Activated CD8-positive, alpha-beta T cell treated with anti-CD3 and anti-CD28 coated beads, Interleukin-2, amount 10 ng/mL, durations not matched to agents 7 days and 5 days (primary cell): ENCODE results near the gene YOD1. TPM values are rescaled to one million over a fixed set of nuclear protein-coding genes. Genes with fewer than 3 reads are reported as not detected.

ENCODE experiments used
- ATAC-seq: fragments of 150-1000 bp; cut with Tn5 transposase; one replicate; pipeline ENCODE4 v1.10.0; 2021; ENCODE audit warnings: moderate library complexity
- CTCF ChIA-PET: fragments of 350-600 bp; sonication (Branson Sonifier 250); formaldehyde crosslinking; loops from one replicate; lab custom pipeline; 2021; ENCODE audit warnings: antibody characterized with exemption; lab: Charles Lee
- POLR2A ChIA-PET: fragments of 350-600 bp; sonication (Branson Sonifier 250); formaldehyde crosslinking; loops from one replicate; lab custom pipeline; 2021; ENCODE audit warnings: antibody characterized with exemption; lab: Charles Lee
- DNase-seq: peaks from one replicate; pipeline ENCODE4 v3.0.0-alpha.2; 2020
- H3K27ac Mint-ChIP-seq: one replicate; pipeline ENCODE4 v1.8.0; 2021; ENCODE audit warnings: mild to moderate bottlenecking, mixed read lengths
- H3K27me3 Mint-ChIP-seq: one replicate; pipeline ENCODE4 v1.8.0; 2021; ENCODE audit warnings: low read depth, mixed read lengths
- H3K36me3 Mint-ChIP-seq: one replicate; pipeline ENCODE4 v1.8.0; 2021; ENCODE audit warnings: low read depth, mixed read lengths
- H3K4me1 Mint-ChIP-seq: one replicate; pipeline ENCODE4 v1.8.0; 2021; ENCODE audit warnings: low read depth, mixed read lengths
- H3K4me3 Mint-ChIP-seq: one replicate; pipeline ENCODE4 v1.8.0; 2021; ENCODE audit warnings: mild to moderate bottlenecking, mixed read lengths
- H3K9me3 Mint-ChIP-seq: one replicate; pipeline ENCODE4 v1.8.0; 2022; ENCODE audit warnings: mixed read lengths; ENCODE audit not compliant: insufficient read depth
- total RNA-seq, 2 experiments: library from RNA; stranded (reverse); gene quantifications; one replicate each; pipeline ENCODE4 v1.2.3, GENCODE V29; 2021

The YOD1 gene
- total RNA-seq, 2 experiments from 2014 or later: 7.7 to 8.7 TPM

GRCh38 chr1:207032528-207033017 lies 18.4 kb downstream of the YOD1 start, which contains the start of gene C1orf116:
C1orf116 (minus strand) TSS chr1:207032756; CDS start chr1:207027598, 5,158 bp downstream.
- H3K27me3 Mint-ChIP-seq: peaks cover 43% of the 10 kb centered on the region
- no peak within 1 kb of the TSS for H3K4me3 Mint-ChIP-seq
- ATAC-seq (no peak), DNase-seq (no peak)
- H3K36me3 Mint-ChIP-seq: no peaks in the 10 kb centered on the region
- no peaks in the 10 kb centered on the region for H3K4me1 Mint-ChIP-seq
- ChIA-PET POLR2A (no interaction called here), CTCF (interaction anchor here (1.1 to 4.1 kb wide), 6 partner anchors 11 to 51 kb away, joined by 3 to 18 read pairs (median 8); no protein-coding TSS in a partner anchor)
- H3K9me3 Mint-ChIP-seq: no peaks in the 10 kb centered on the region
- no peak within 1 kb of the TSS for H3K27ac Mint-ChIP-seq

GRCh38 chr1:207031632-207032264 lies 19.3 kb downstream of the YOD1 start:
- CTCF ChIA-PET: interaction anchor here (1.3 to 4.1 kb wide), 6 partner anchors 18 to 52 kb away, joined by 3 to 18 read pairs (median 6); no protein-coding TSS in a partner anchor
- Mint-ChIP-seq H3K36me3 (no peaks in the 10 kb centered on the region), H3K4me1 (no peaks in the 10 kb centered on the region), H3K27me3 (peaks cover 50% of the 10 kb centered on the region), H3K27ac (no peak overlapping the region), H3K9me3 (no peaks in the 10 kb centered on the region), H3K4me3 (no peak overlapping the region)
- ATAC-seq (no peak), DNase-seq (no peak)
- POLR2A ChIA-PET: no interaction called here

DNA sequence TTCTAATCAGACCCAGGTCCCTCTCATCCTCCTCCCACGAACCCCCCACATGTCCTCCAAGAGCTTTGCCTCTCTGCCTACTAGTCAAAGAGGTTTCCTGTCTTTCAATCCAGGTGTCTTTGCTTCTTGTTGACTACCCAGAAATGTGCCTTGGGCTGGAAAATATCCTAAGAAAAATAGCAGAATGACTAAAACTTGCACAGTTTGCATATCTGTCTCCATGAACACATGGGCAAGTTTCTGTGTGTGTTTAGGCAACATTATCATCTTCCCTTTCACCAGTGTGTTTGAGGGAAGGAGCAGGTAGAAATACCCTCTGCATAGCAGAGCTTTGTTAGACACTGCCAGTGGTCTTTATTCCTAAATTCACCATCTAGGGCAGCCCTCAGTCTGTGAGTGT lies 20.0 kb downstream of the YOD1 start:
- Mint-ChIP-seq H3K27me3 (peaks cover 54% of the 10 kb centered on the region), H3K4me3 (no peak overlapping the region), H3K4me1 (no peaks in the 10 kb centered on the region), H3K9me3 (no peaks in the 10 kb centered on the region), H3K36me3 (no peaks in the 10 kb centered on the region), H3K27ac (no peak overlapping the region)
- ATAC-seq: no peak
- no peak for DNase-seq
- CTCF ChIA-PET: interaction anchor here (1.3 to 4.1 kb wide), 4 partner anchors 19 to 53 kb away, joined by 3 to 18 read pairs (median 4); no protein-coding TSS in a partner anchor
- POLR2A ChIA-PET: no interaction called here

DNA sequence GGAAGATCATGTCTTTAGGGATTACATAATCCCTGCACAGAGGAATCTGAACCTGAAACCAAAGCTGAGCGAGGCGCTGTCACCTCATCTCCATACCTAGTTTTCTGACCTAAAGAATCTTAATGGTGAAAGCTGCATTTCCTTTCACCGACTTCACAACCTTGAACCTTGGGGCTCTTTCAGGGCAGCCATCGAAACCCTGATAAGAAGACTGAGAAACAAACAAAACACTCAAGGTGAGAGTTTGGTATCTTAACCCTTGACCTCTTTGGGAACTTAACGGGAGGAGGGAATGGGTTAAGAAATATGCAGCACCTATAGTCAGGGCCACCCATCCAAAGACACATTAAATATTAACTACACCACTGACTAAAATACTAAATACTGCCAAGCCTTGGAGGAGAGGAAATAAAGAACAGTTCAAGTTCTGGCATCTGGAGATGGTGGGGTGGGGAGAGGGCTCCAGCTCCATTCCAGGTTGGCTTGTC lies 20.4 kb downstream of the YOD1 start:
- peaks cover 57% of the 10 kb centered on the region for H3K27me3 Mint-ChIP-seq
- CTCF ChIA-PET: interaction anchor here (0.6 to 4.1 kb wide), 6 partner anchors 18 to 590 kb away, joined by 3 to 18 read pairs (median 4); no protein-coding TSS in a partner anchor
- DNase-seq: no peak
- no peaks in the 10 kb centered on the region for H3K9me3 Mint-ChIP-seq
- H3K27ac Mint-ChIP-seq: no peak overlapping the region
- no peaks in the 10 kb centered on the region for H3K36me3 Mint-ChIP-seq
- H3K4me3 Mint-ChIP-seq: no peak overlapping the region
- no peak for ATAC-seq
- H3K4me1 Mint-ChIP-seq: no peaks in the 10 kb centered on the region
- POLR2A ChIA-PET: no interaction called here

DNA sequence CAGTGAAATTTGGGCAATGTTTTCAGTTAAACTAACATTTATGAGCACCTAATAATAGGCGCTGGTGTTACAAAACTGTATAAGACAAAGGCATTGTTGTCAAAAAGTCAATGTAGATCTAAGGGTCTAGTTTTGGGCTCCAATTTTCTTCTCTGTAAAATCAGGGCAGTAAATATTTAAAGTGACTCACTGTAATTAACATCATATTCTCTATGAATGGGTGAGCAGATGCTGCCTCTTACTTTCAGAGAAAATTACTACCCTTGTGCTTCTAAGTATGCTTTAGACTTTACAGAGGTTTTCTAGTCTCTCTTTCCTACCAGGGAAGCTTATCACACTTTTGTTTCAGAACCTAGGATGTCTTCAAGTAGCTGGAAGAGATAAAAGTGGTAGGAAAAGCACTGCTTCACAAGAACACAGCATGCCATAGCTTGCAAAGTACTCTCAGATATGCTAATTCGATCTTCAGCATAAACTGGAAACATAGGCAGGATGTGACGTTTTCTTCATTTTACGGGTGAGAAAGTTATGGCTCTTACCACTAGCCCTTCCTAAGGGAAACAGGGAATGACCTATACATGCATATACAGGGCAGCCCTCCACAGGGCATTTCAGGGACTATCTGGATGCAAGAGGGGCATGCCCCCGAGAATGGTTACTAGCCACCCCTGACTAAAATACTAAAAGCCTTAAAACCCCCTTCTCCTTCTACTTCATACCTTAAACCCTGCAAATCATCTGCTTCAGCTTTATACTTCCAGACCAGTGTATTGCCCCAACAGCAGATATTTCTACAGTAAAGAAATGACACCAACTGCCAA lies 21.1 kb downstream of the YOD1 start:
- peaks cover 56% of the 10 kb centered on the region for H3K27me3 Mint-ChIP-seq
- no peaks in the 10 kb centered on the region for H3K9me3 Mint-ChIP-seq
- H3K4me3 Mint-ChIP-seq: no peak overlapping the region
- DNase-seq (no peak), ATAC-seq (no peak)
- H3K36me3 Mint-ChIP-seq: no peaks in the 10 kb centered on the region
- H3K27ac Mint-ChIP-seq: no peak overlapping the region
- ChIA-PET POLR2A (no interaction called here), CTCF (interaction anchor here (0.6 to 2.0 kb wide), 6 partner anchors 18 to 590 kb away, joined by 3 to 7 read pairs (median 4); no protein-coding TSS in a partner anchor)
- no peaks in the 10 kb centered on the region for H3K4me1 Mint-ChIP-seq

DNA sequence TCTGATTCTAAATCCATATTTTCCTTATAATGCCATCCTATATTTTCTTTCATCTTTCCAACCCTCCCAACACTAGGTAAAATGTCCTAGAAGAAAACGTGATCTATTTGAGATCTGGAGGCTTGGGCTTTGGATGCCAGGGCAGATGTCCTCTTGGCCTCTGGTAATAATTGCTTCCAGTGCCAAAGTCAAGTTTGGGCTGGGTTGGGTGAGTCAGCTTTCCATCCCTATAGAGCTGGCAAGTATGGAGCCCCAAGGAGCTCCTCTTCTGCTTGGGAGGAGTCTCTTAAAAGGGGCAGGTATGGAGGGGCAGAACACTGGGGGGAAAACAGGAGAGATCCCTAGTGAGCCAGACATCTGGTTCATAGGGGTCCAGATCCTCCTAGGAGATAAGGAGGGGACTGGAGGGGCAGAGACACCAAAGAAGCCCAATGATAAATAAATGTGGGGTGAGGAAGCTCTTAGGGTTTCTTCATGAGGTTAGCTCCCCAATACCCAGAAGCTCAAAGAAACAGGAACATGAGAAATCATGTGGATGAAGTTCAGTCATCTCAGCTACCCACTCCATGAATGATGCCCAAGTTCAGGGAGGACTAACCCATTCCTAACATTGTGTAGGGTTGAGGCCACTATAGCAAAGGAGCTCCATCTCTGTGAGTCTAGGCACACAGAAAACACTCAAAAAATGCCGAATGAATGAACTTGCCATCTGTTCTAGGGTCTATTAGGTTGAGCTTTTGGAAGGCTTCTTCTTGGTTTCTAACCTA lies 21.9 kb downstream of the YOD1 start:
- Mint-ChIP-seq H3K27ac (no peak overlapping the region), H3K36me3 (no peaks in the 10 kb centered on the region), H3K4me3 (no peak overlapping the region), H3K4me1 (peaks cover 6% of the 10 kb centered on the region), H3K9me3 (no peaks in the 10 kb centered on the region), H3K27me3 (peaks cover 53% of the 10 kb centered on the region)
- DNase-seq: no peak
- ChIA-PET POLR2A (no interaction called here), CTCF (interaction anchor here (0.9 to 2.0 kb wide), 5 partner anchors 17 to 347 kb away, joined by 3 to 7 read pairs (median 4); no protein-coding TSS in a partner anchor)
- no peak for ATAC-seq

- CTCF ChIA-PET: interaction anchor here (1.7 kb wide), 1 partner anchor 22 kb away, joined by 4 read pairs; no protein-coding TSS in a partner anchor
- ATAC-seq (no peak), DNase-seq (no peak)
- H3K27me3 Mint-ChIP-seq: peaks cover 51% of the 10 kb centered on the region
- no peaks in the 10 kb centered on the region for H3K9me3 Mint-ChIP-seq
- POLR2A ChIA-PET: no interaction called here
- no peak overlapping the region for H3K4me3 Mint-ChIP-seq
- H3K27ac Mint-ChIP-seq: no peak overlapping the region
- no peaks in the 10 kb centered on the region for H3K36me3 Mint-ChIP-seq
- peaks cover 6% of the 10 kb centered on the region for H3K4me1 Mint-ChIP-seq
These were observed 23.1 kb downstream of the YOD1 start for GRCh38 chr1:207027921-207028320.

DNA sequence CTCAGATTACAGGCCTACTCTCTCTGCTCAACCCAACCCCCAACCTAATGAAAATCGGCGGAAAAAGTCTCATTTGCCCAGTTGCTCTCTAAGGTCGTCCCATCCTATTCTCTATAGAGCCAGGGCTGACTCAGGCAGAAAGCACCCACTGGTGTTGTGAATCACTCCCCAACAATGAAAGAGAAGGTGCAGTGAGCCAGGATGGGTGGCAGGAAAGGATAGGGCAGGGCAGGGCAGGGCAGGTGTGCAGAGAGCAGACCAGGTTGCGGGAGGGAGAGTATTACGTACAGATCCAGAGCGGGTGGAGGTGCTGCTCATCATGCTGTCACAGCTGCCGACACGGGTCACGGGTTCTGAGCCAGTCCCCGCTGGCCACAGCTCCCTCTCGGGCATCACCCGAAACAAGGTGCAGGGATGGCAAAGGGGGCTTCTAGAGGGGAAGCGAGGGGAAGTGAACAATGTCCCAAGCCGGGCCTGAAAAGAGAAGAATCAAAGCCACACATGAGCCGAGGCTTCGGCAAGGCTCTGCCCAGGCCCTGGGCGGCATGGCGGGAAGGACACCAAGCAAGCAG lies 23.7 kb downstream of the YOD1 start:
- DNase-seq: no peak
- H3K27ac Mint-ChIP-seq: no peak overlapping the region
- H3K36me3 Mint-ChIP-seq: no peaks in the 10 kb centered on the region
- H3K4me1 Mint-ChIP-seq: peaks cover 6% of the 10 kb centered on the region
- ATAC-seq: no peak
- H3K27me3 Mint-ChIP-seq: peaks cover 48% of the 10 kb centered on the region
- no peaks in the 10 kb centered on the region for H3K9me3 Mint-ChIP-seq
- POLR2A ChIA-PET: no interaction called here
- CTCF ChIA-PET: interaction anchor here (1.7 to 6.1 kb wide), 2 partner anchors 23 kb away, joined by 4 to 33 read pairs; no protein-coding TSS in a partner anchor
- no peak overlapping the region for H3K4me3 Mint-ChIP-seq

- ChIA-PET POLR2A (no interaction called here), CTCF (interaction anchor here (0.7 to 6.1 kb wide), 2 partner anchors 14 to 21 kb away, joined by 3 to 33 read pairs; no protein-coding TSS in a partner anchor)
- H3K36me3 Mint-ChIP-seq: no peaks in the 10 kb centered on the region
- H3K27ac Mint-ChIP-seq: no peak overlapping the region
- peaks cover 6% of the 10 kb centered on the region for H3K4me1 Mint-ChIP-seq
- no peak overlapping the region for H3K4me3 Mint-ChIP-seq
- no peak for ATAC-seq
- peaks cover 40% of the 10 kb centered on the region for H3K27me3 Mint-ChIP-seq
- no peaks in the 10 kb centered on the region for H3K9me3 Mint-ChIP-seq
- no peak for DNase-seq
These were observed 24.9 kb downstream of the YOD1 start for GRCh38 chr1:207026104-207026534.

GRCh38 chr1:207025146-207025880 lies 25.7 kb downstream of the YOD1 start:
- Mint-ChIP-seq H3K27ac (no peak overlapping the region), H3K9me3 (no peaks in the 10 kb centered on the region), H3K4me3 (no peak overlapping the region), H3K36me3 (no peaks in the 10 kb centered on the region), H3K4me1 (peaks cover 6% of the 10 kb centered on the region), H3K27me3 (peaks cover 35% of the 10 kb centered on the region)
- ChIA-PET POLR2A (no interaction called here), CTCF (interaction anchor here (6.1 kb wide), 1 partner anchor 21 kb away, joined by 33 read pairs; no protein-coding TSS in a partner anchor)
- ATAC-seq: no peak
- no peak for DNase-seq
